AG10803 (cell line): ENCODE measurements around the gene FTH1.
A peak's percentile ranks its signal among the peaks of the same experiment; 100 is the strongest.

Experiments
- DNase-seq: peaks from one replicate; pipeline ENCODE4 v3.0.0; 2010; ENCODE audit warnings: low read depth
- H3K4me3 ChIP-seq: 2 replicates; pipeline ENCODE4 v1.5.1; 2011; ENCODE audit warnings: mild to moderate bottlenecking, low read length, control low read depth
- TF ChIP-seq, protein P1 (sequence below): conservative IDR thresholded peaks from 2 replicates; pipeline ENCODE4 v1.5.1; 2011; ENCODE audit warnings: mild to moderate bottlenecking, low read length, control low read depth, inconsistent platforms

FTH1 gene

DNA sequence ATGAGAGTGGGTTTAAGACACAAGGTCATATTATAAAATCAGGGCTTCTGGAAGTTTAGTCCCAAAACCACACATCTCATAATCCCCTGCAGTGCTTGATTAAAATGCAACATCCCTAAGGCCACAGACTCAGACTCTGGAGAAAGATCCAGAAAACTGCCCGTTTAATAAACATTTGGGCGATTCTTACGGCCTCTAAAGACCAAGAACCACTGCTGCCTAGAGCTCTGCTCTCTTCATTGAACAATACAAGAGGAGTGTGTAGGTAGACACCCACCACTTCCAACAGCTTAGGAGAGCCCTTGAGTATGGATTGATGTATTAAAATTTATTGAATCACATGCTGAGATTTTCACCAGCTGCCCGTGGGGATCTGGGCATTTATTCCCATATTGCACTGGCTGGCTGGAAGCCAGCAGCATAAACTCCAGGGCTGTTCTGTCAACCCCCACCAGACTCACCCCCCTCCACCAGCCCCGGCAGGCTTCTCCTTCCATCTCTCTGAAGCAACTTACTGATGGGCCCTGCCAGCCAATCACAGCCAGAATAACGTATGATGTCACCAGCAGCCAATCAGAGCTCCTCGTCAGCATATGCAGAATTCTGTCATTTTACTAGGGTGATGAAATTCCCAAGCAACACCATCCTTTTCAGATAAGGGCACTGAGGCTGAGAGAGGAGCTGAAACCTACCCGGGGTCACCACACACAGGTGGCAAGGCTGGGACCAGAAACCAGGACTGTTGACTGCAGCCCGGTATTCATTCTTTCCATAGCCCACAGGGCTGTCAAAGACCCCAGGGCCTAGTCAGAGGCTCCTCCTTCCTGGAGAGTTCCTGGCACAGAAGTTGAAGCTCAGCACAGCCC lies 18.0 kb downstream of the FTH1 start:
- TF ChIP-seq, protein P1, sequence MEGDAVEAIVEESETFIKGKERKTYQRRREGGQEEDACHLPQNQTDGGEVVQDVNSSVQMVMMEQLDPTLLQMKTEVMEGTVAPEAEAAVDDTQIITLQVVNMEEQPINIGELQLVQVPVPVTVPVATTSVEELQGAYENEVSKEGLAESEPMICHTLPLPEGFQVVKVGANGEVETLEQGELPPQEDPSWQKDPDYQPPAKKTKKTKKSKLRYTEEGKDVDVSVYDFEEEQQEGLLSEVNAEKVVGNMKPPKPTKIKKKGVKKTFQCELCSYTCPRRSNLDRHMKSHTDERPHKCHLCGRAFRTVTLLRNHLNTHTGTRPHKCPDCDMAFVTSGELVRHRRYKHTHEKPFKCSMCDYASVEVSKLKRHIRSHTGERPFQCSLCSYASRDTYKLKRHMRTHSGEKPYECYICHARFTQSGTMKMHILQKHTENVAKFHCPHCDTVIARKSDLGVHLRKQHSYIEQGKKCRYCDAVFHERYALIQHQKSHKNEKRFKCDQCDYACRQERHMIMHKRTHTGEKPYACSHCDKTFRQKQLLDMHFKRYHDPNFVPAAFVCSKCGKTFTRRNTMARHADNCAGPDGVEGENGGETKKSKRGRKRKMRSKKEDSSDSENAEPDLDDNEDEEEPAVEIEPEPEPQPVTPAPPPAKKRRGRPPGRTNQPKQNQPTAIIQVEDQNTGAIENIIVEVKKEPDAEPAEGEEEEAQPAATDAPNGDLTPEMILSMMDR = no peak
- DNase-seq = peak; percentile 98
- no peak overlapping the region; the same call in 1 of the 2 replicates for H3K4me3 ChIP-seq

DNA sequence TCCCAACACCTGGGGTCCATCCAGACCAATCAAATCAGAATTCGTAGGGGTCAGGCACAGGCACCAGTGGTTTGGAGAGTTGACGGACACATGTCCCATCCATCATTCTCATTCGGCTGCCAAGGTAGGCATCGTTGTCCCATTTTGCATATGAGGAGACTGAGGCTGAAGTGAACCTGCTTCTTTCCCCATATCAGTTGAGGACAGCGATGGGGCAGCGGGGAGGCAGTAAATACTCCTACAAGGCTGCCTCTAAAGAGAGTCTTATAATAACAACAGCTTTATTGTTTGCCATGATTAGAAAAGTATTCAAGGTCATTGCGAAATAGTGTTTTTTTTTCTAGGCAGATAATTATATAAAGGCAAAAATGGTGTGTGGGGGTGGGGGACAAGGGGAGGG lies 18.9 kb downstream of the FTH1 start:
- no peak overlapping the region for H3K4me3 ChIP-seq
- no peak for DNase-seq
- TF ChIP-seq, protein P1 = no peak

DNA sequence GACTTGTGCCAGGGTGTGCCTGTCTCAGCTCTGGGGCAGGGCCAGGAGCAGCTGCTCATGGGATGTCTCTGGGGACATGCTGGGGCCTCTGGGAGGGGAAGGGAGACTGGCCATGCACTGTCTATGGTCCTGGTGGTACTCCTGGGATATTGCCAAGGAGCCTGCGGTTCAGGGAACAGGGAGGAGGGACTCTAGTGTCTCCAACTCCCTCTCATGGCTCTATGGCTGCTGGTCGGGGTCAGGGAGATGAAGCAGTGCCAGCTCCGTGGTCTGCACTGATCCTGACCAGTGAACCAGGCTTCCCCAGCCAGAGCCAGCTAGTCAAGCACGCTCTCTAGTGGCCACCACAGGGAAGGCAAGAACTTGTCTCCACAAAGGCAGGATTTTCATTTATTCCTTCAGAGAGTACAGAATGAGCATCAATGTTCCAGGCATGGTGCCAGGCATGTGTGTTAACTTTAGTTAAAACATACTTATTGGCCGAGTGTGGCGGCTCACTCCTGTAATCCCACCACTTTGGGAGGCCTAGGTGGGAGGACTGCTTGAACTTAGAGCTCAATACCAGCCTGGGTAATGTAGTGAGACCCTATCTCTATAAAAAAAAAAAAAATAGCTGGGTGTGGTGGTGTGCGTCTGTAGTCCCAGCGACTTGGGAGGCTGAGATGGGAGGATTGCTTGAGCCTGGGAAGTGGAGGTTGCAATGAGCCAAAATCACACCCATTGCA lies 19.8 kb downstream of the FTH1 start:
- TF ChIP-seq, protein P1 = peak; percentile 99
- H3K4me3 ChIP-seq = no peak overlapping the region
- DNase-seq = peak; percentile 89

DNA sequence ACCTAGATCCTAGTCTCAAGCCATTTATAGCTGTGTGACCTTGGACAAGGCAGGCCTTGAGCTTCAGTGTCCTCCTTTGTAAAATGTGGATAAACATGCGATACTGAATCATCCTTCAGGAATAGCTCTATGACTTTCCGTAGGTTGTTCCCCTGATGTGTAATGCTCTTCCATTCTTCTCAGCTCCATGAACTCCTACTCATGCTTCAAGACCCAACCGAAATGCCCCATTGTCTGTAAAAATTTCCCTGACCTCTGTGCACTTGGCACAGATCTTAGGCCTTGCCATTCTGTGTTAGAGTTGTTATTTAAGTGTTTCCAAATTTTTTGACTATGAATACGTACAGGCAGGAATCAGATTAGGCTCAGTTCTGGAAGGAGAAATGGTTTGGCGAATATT lies 20.5 kb downstream of the FTH1 start:
- TF ChIP-seq, protein P1 = no peak
- H3K4me3 ChIP-seq = no peak overlapping the region
- no peak for DNase-seq

DNA sequence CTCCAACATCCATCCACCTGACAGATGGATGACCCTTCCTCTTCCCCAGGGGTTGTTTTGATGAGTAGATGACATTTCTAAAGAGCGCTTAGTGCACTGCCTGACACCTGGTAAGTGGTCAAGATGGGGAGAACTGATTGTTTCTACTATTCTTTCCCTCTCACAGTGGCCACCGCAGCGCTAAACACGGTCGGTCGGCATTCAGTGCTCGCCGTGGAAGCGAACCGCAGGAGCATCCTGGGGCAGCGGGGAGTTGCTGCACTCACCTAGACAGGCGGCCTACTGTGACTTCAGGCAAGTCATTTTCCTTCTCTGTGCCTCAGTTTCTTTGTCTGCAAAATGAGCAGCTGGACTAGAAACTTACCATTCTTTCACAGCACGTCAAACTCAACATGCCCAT lies 22.2 kb downstream of the FTH1 start:
- DNase-seq = no peak
- no peak overlapping the region for H3K4me3 ChIP-seq
- TF ChIP-seq, protein P1 = no peak

DNA sequence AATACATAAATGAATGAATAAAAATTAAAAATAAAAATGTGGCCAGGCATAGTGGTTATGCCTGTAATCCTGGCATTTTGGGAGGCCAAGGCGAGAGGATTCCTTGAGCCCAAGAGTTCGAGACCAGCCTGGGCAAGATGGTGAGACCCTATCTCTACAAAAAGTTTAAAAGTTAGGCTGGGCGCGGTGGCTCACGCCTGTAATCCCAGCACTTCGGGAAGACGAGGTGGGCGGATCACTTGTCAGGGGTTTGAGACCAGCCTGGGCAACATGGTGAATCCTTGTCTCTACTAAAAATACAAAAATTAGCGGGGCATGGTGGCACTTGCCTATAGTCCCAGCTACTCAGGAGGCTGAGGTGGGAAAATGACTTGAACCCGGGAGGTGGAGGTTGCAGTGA lies 27.0 kb downstream of the FTH1 start:
- TF ChIP-seq, protein P1 = no peak
- DNase-seq = no peak
- H3K4me3 ChIP-seq = no peak overlapping the region

DNA sequence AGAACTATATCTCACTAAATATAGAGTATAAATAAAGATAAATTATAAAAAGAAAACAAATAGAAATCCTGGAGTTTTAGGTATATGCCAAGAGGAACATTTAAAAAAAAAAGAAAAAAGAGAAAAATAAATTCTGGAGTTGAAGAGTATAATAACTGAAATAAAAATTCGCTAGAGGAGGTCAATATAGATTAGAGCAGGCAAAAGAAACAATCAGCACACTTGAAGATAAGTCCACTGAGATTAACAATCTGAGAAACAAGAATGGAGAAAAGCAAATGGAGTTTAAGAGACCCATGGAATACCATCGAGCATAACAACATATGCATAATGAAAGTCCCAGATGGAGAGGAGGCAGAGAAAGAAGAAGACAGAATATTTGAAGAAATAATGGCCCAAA lies 31.6 kb downstream of the FTH1 start:
- no peak for DNase-seq
- TF ChIP-seq, protein P1 = no peak
- H3K4me3 ChIP-seq = no peak overlapping the region
